Islet of Langerhans (tissue), 1 donor: ENCODE measurements around the gene NHS.
A peak's percentile ranks its signal among the peaks of the same experiment; 100 is the strongest.
"Not testable (repeated sequence)": the region's sequence is repeated elsewhere in the genome, so short reads cannot be mapped to it uniquely, and the experiment has no call there.

Experiments
- FAIRE-seq: peaks from one replicate; lab custom pipeline; 2011; peaks lifted over from hg19 to GRCh38; lab: Jason Lieb, UNC

NHS gene

GRCh38 chrX:17405225-17405969 lies 30.4 kb downstream of the NHS start:
- no peak for FAIRE-seq

- FAIRE-seq: no peak
These were observed 34.7 kb downstream of the NHS start for GRCh38 chrX:17409566-17410290.

- no peak for FAIRE-seq
These were observed 35.7 kb downstream of the NHS start for GRCh38 chrX:17410651-17411050.

GRCh38 chrX:17411205-17411604 lies 36.2 kb downstream of the NHS start:
- no peak for FAIRE-seq

GRCh38 chrX:17412692-17413091 lies 37.7 kb downstream of the NHS start:
- FAIRE-seq: no peak

- FAIRE-seq: peak; percentile 97
These were observed 38.2 kb downstream of the NHS start for GRCh38 chrX:17413228-17413627.

- no peak for FAIRE-seq
These were observed 39.1 kb downstream of the NHS start for GRCh38 chrX:17414027-17414658.

GRCh38 chrX:17414839-17415238 lies 39.8 kb downstream of the NHS start:
- no peak for FAIRE-seq

GRCh38 chrX:17415242-17415810 lies 40.3 kb downstream of the NHS start:
- FAIRE-seq: no peak

- no peak for FAIRE-seq
These were observed 42.4 kb downstream of the NHS start for GRCh38 chrX:17417372-17417771.

GRCh38 chrX:17425136-17425535 lies 50.1 kb downstream of the NHS start:
- FAIRE-seq: no peak

GRCh38 chrX:17425551-17425950 lies 50.6 kb downstream of the NHS start:
- no peak for FAIRE-seq

GRCh38 chrX:17431171-17431570 lies 56.2 kb downstream of the NHS start:
- FAIRE-seq: no peak

- FAIRE-seq: no peak
These were observed 57.2 kb downstream of the NHS start for GRCh38 chrX:17432158-17432557.

GRCh38 chrX:17433965-17434364 lies 59.0 kb downstream of the NHS start:
- no peak for FAIRE-seq

- no peak for FAIRE-seq
These were observed 60.5 kb downstream of the NHS start for GRCh38 chrX:17435476-17435875.

GRCh38 chrX:17438221-17438620 lies 63.2 kb downstream of the NHS start:
- no peak for FAIRE-seq

- FAIRE-seq: no peak
These were observed 65.3 kb downstream of the NHS start for GRCh38 chrX:17440258-17440657.

GRCh38 chrX:17440836-17441235 lies 65.8 kb downstream of the NHS start:
- no peak for FAIRE-seq

GRCh38 chrX:17441965-17442364 lies 67.0 kb downstream of the NHS start:
- FAIRE-seq: no peak

- FAIRE-seq: no peak
These were observed 67.9 kb downstream of the NHS start for GRCh38 chrX:17442898-17443297.

GRCh38 chrX:17443556-17443955 lies 68.6 kb downstream of the NHS start:
- no peak for FAIRE-seq

- not testable (repeated sequence) for FAIRE-seq
These were observed 71.3 kb downstream of the NHS start for GRCh38 chrX:17446269-17446668.
